ENCODE results near the gene MEX3C.

Gene MEX3C

GRCh38 chr18:51191128-51191717 is 6.3 kb downstream of the MEX3C start:
- DNase-seq = peak; percentile 2

GRCh38 chr18:51190000-51190399 is 7.5 kb downstream of the MEX3C start:
- no peak for DNase-seq

- DNase-seq = no peak
These were observed 9.3 kb downstream of the MEX3C start for GRCh38 chr18:51188024-51188701.

GRCh38 chr18:51185075-51185474 is 12.4 kb downstream of the MEX3C start:
- no peak for DNase-seq

GRCh38 chr18:51184091-51184457 is 13.4 kb downstream of the MEX3C start:
- no peak for DNase-seq

- DNase-seq = no peak
These were observed 13.9 kb downstream of the MEX3C start for GRCh38 chr18:51183372-51184090.

GRCh38 chr18:51182824-51183223 is 14.7 kb downstream of the MEX3C start:
- no peak for DNase-seq

GRCh38 chr18:51171625-51172259 is 25.7 kb downstream of the MEX3C start:
- no peak for DNase-seq

- DNase-seq = no peak
These were observed 26.3 kb downstream of the MEX3C start for GRCh38 chr18:51171223-51171622.

GRCh38 chr18:51170664-51171063 is 26.8 kb downstream of the MEX3C start:
- DNase-seq = no peak

- DNase-seq = no peak
These were observed 27.8 kb downstream of the MEX3C start for GRCh38 chr18:51169731-51170130.

GRCh38 chr18:51168960-51169662 is 28.4 kb downstream of the MEX3C start:
- DNase-seq = no peak

- DNase-seq = no peak
These were observed 29.3 kb downstream of the MEX3C start for GRCh38 chr18:51168026-51168742.

- no peak for DNase-seq
These were observed 32.2 kb downstream of the MEX3C start for GRCh38 chr18:51165296-51165695.

- DNase-seq = no peak
These were observed 32.7 kb downstream of the MEX3C start for GRCh38 chr18:51164761-51165281.

GRCh38 chr18:51164342-51164741 is 33.1 kb downstream of the MEX3C start:
- DNase-seq = no peak

GRCh38 chr18:51163543-51163942 is 33.9 kb downstream of the MEX3C start:
- DNase-seq = no peak

GRCh38 chr18:51162617-51163016 is 34.9 kb downstream of the MEX3C start:
- DNase-seq = no peak

- DNase-seq = no peak
These were observed 36.8 kb downstream of the MEX3C start for GRCh38 chr18:51160646-51161045.

GRCh38 chr18:51157215-51157614 is 40.3 kb downstream of the MEX3C start:
- DNase-seq = no peak

- no peak for DNase-seq
These were observed 42.9 kb downstream of the MEX3C start for GRCh38 chr18:51154431-51155063.
